IMR-90 (cell line): ENCODE data around the gene SETD3. TPM values are rescaled to one million over a fixed set of nuclear protein-coding genes. Genes with fewer than 3 reads are reported as not detected.

Experiments used
- ATAC-seq: fragments of 200-7000 bp; cut with Tn5 transposase; 2 replicates; pipeline ENCODE4 v1.9.1; 2020; ENCODE audit warnings: low read depth, mild to moderate bottlenecking, moderate library complexity
- BruUV-seq: library from RNA; stranded (reverse); fragments of 400-500 nt; replicated peaks from 2 replicates; lab custom pipeline; 2021; lab: Mats Ljungman, UMichigan
- CTCF ChIA-PET: fragments of 300-600 bp; formaldehyde crosslinking; extraction: SDS; loops from one replicate; lab custom pipeline; 2021; ENCODE audit warnings: antibody characterized with exemption; lab: Yijun Ruan, JAX
- POLR2A ChIA-PET: fragments of 300-600 bp; sonication (Branson Sonifier 250); formaldehyde crosslinking; loops from one replicate; lab custom pipeline; 2022; ENCODE audit warnings: antibody characterized with exemption; ENCODE audit not compliant: unreplicated experiment; lab: Charles Lee
- DNase-seq: peaks from one replicate; pipeline ENCODE4 v3.0.0; 2013
- H2AFZ ChIP-seq: replicated peaks from 2 replicates; pipeline ENCODE3; 2013; ENCODE audit warnings: low read length, mild to moderate bottlenecking; ENCODE audit not compliant: poor library complexity
- H2AK5ac ChIP-seq: 2 replicates; pipeline ENCODE4 v1.6.1; 2013; ENCODE audit warnings: low read depth, low read length, inconsistent platforms
- H2AK9ac ChIP-seq: replicated peaks from 2 replicates; pipeline ENCODE3; 2013; ENCODE audit warnings: mild to moderate bottlenecking, low read depth, low read length, moderate library complexity; ENCODE audit not compliant: poor library complexity
- H2BK120ac ChIP-seq: 2 replicates; pipeline ENCODE4 v1.6.1; 2013; ENCODE audit warnings: low read depth, low read length, inconsistent platforms
- H2BK15ac ChIP-seq: 3 replicates; pipeline ENCODE4 v1.6.1; 2013; ENCODE audit warnings: low read depth, low read length, inconsistent platforms
- H2BK20ac ChIP-seq: 2 replicates; pipeline ENCODE4 v1.6.1; 2013; ENCODE audit warnings: low read depth, mild to moderate bottlenecking, inconsistent platforms, low read length, moderate library complexity
- H2BK5ac ChIP-seq: 2 replicates; pipeline ENCODE4 v1.6.1; 2013; ENCODE audit warnings: mild to moderate bottlenecking, low read depth, low read length, inconsistent platforms; ENCODE audit not compliant: poor library complexity, severe bottlenecking
- H3K14ac ChIP-seq: replicated peaks from 2 replicates; pipeline ENCODE4 v1.6.1; 2013; ENCODE audit warnings: low read depth, low read length, inconsistent platforms
- H3K18ac ChIP-seq: 2 replicates; pipeline ENCODE4 v1.6.1; 2013; ENCODE audit warnings: low read depth, low read length, control low read depth
- H3K23ac ChIP-seq: 2 replicates; pipeline ENCODE4 v1.6.1; 2013; ENCODE audit warnings: low read depth, low read length, inconsistent platforms
- H3K27ac ChIP-seq: 2 replicates; pipeline ENCODE4 v1.5.1; 2013; ENCODE audit warnings: mild to moderate bottlenecking, control low read depth, low read length; ENCODE audit not compliant: insufficient read depth
- H3K27me3 ChIP-seq: 2 replicates; pipeline ENCODE4 v1.6.1; 2013; ENCODE audit warnings: low read length; ENCODE audit not compliant: control insufficient read depth, insufficient read depth
- H3K36me3 ChIP-seq: 2 replicates; pipeline ENCODE4 v1.6.1; 2013; ENCODE audit warnings: low read length, mixed read lengths; ENCODE audit not compliant: control insufficient read depth, insufficient read depth
- H3K4ac ChIP-seq: 2 replicates; pipeline ENCODE4 v1.6.1; 2013; ENCODE audit warnings: low read depth, low read length, inconsistent platforms
- H3K4me1 ChIP-seq: 2 replicates; pipeline ENCODE4 v1.6.1; 2013; ENCODE audit warnings: low read length, mixed read lengths; ENCODE audit not compliant: control insufficient read depth, insufficient read depth
- H3K4me2 ChIP-seq: 2 replicates; pipeline ENCODE4 v1.6.1; 2013; ENCODE audit warnings: low read depth, mild to moderate bottlenecking, control low read depth, low read length, moderate library complexity
- H3K4me3 ChIP-seq: 2 replicates; pipeline ENCODE4 v1.5.1; 2013; ENCODE audit warnings: low read depth, mild to moderate bottlenecking, control low read depth, low read length, moderate library complexity; ENCODE audit not compliant: insufficient read depth
- H3K56ac ChIP-seq: 2 replicates; pipeline ENCODE4 v1.6.1; 2013; ENCODE audit warnings: low read length, inconsistent platforms; ENCODE audit not compliant: insufficient read depth; ENCODE audit errors: extremely low read depth
- H3K79me1 ChIP-seq, 2 experiments: 2 replicates each; pipeline ENCODE4 v1.6.1; 2013; ENCODE audit warnings: low read length in 2 of 2, inconsistent platforms in 1 of 2, low read depth in 1 of 2
- H3K9ac ChIP-seq: 2 replicates; pipeline ENCODE4 v1.6.1; 2013; ENCODE audit warnings: low read depth, low read length, control low read depth
- H3K9me1 ChIP-seq: 2 replicates; pipeline ENCODE4 v1.6.1; 2013; ENCODE audit warnings: low read length, inconsistent platforms; ENCODE audit not compliant: insufficient read depth
- H3K9me3 ChIP-seq: 2 replicates; pipeline ENCODE4 v1.6.1; 2013; ENCODE audit warnings: low read length; ENCODE audit not compliant: control insufficient read depth, insufficient read depth
- H4K20me1 ChIP-seq: 2 replicates; pipeline ENCODE4 v1.6.1; 2013; ENCODE audit warnings: low read length, inconsistent platforms; ENCODE audit not compliant: insufficient read depth
- H4K5ac ChIP-seq: 2 replicates; pipeline ENCODE4 v1.6.1; 2013; ENCODE audit warnings: mild to moderate bottlenecking, low read depth, low read length, control low read depth
- H4K8ac ChIP-seq, 2 experiments: 2 replicates each; pipeline ENCODE4 v1.6.1; 2013; ENCODE audit warnings: low read depth in 2 of 2, low read length in 2 of 2, control low read depth in 1 of 2, inconsistent platforms in 1 of 2
- H4K91ac ChIP-seq: 2 replicates; pipeline ENCODE4 v1.6.1; 2013; ENCODE audit warnings: low read depth, low read length, inconsistent platforms; ENCODE audit not compliant: insufficient read depth
- BHLHE40 ChIP-seq: fragments of 150-350 bp; IDR thresholded peaks from 2 replicates; pipeline ENCODE4 v1.6.1; 2016; ENCODE audit warnings: mild to moderate bottlenecking, low read depth, low read length
- CHD1 ChIP-seq: IDR thresholded peaks from 2 replicates; pipeline ENCODE4 v1.6.1; 2012; ENCODE audit warnings: low read depth, low read length, improper control_type of control experiment
- FOS ChIP-seq: fragments of 150-350 bp; IDR thresholded peaks from 2 replicates; pipeline ENCODE4 v1.6.1; 2016; ENCODE audit warnings: low read depth, low read length
- MAFK ChIP-seq: IDR thresholded peaks from 2 replicates; pipeline ENCODE4 v1.6.1; 2012; ENCODE audit warnings: low read depth, low read length, improper control_type of control experiment
- MAZ ChIP-seq: IDR thresholded peaks from 2 replicates; pipeline ENCODE4 v1.6.1; 2012; ENCODE audit warnings: low read depth, mild to moderate bottlenecking, low read length, improper control_type of control experiment, moderate library complexity, borderline replicate concordance
- MXI1 ChIP-seq: IDR thresholded peaks from 2 replicates; pipeline ENCODE4 v1.6.1; 2012; ENCODE audit warnings: low read depth, mild to moderate bottlenecking, low read length, moderate library complexity, borderline replicate concordance
- NFE2L2 ChIP-seq: fragments of 150-350 bp; IDR thresholded peaks from 2 replicates; pipeline ENCODE4 v1.6.1; 2016; ENCODE audit warnings: low read depth, mild to moderate bottlenecking, low read length
- POLR2A ChIP-seq: IDR thresholded peaks from 2 replicates; pipeline ENCODE4 v1.6.1; 2012; ENCODE audit warnings: mild to moderate bottlenecking, low read depth, low read length
- RAD21 ChIP-seq: IDR thresholded peaks from 2 replicates; pipeline ENCODE4 v1.6.1; 2012; ENCODE audit warnings: low read length, improper control_type of control experiment
- RFX5 ChIP-seq: IDR thresholded peaks from 2 replicates; pipeline ENCODE4 v1.8.0; 2012; ENCODE audit warnings: low read depth, mild to moderate bottlenecking, low read length, moderate library complexity
- SMC3 ChIP-seq: fragments of 150-350 bp; IDR thresholded peaks from 2 replicates; pipeline ENCODE4 v1.6.1; 2016; ENCODE audit warnings: low read depth, mild to moderate bottlenecking, antibody characterized with exemption, low read length, moderate library complexity
- WGBS, 2 experiments: methylation state at CpG; one replicate each; pipeline versions ENCODE4 v1.1.5 to v1.1.7; 2013; ENCODE audit warnings: missing lambda C conversion rate in 2 of 2; ENCODE audit not compliant: insufficient read length in 1 of 2; ENCODE audit errors: extremely low coverage in 2 of 2; 5-methylcytosine and 5-hydroxymethylcytosine counted together
- dilution Hi-C: fragments of 300-500 bp; cut with HindIII; formaldehyde crosslinking; loops from one replicate; pipeline ENCODE4 v1.14.3; 2018; ENCODE audit warnings: low sequenced_read_pairs; ENCODE audit not compliant: unreplicated experiment
- in situ Hi-C: fragments of 300-500 bp; cut with MboI; formaldehyde crosslinking; loops from 3 replicates; pipeline ENCODE4 v1.14.3; 2019; ENCODE audit warnings: low sequenced_read_pairs, inconsistent platforms, mixed read lengths
- intact Hi-C: fragments of 100-400 bp; cut with micrococcal nuclease; formaldehyde crosslinking; loops from 2 replicates; pipeline ENCODE4 v1.10.0; 2022
- polyA plus RNA-seq, 3 experiments: library from polyadenylated mRNA; depleted of rRNA; stranded (reverse); fragments of >200 nt; gene quantifications; 2 replicates each; pipeline ENCODE4 v1.2.3, GENCODE V29; 2012; ENCODE audit warnings: low replicate concordance in 1 of 3
- total RNA-seq: library from RNA; depleted of rRNA; stranded (reverse); fragments of >200 nt; gene quantifications from 2 replicates; pipeline ENCODE4 v1.2.3, GENCODE V29; 2012
- TF ChIP-seq, protein P1 (sequence below): fragments of 150-350 bp; IDR thresholded peaks from 2 replicates; pipeline ENCODE4 v1.6.1; 2016; ENCODE audit warnings: low read depth, mild to moderate bottlenecking, low read length, moderate library complexity, borderline replicate concordance

SETD3 gene
- total and polyA plus RNA-seq, 2 of the 4 experiments (the other 2 are of a cell fraction) = 18.8 to 31.9 TPM

DNA sequence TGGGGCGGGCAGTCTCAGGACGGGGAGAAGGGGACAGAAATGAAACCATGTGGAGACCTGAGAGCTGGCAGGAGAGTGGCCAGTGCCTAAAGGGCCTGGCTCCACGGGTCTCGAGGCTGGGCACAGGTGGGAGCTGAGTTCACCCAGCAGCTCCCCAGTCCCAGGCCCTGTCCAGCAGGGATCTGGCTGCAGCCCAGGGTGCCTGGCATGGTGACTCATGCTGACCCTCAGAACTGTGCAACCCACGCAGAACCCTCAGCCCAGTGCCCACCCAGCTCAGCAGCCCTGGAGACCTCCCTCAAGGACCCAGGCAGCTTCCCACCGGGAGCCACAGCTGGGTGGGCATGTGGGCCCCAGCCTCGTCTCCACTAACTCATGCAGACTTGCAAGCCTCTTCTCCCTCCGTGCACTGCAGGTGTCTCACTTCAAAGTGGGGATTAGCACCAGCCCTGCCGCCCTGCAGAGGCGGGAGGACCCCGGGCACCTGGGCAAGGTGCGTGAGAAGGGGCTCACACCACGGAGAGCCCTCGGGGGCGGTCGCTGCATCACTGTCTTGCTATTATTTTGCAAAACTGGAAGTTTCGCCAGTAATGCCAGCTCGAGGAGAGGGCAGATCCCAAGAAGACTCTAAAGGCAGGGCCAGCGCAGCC lies 46.9 kb upstream of the SETD3 start:
- no peaks in the 10 kb centered on the region for H3K27me3 ChIP-seq
- no peak overlapping the region for H3K18ac ChIP-seq
- H3K56ac ChIP-seq = no peak overlapping the region
- no peak overlapping the region for H2AK5ac ChIP-seq
- H3K14ac ChIP-seq = no peak overlapping the region
- no peaks in the 10 kb centered on the region for H3K36me3 ChIP-seq
- no peak overlapping the region for H3K9ac ChIP-seq
- TF ChIP-seq SMC3 (no peak), MAZ (no peak), NFE2L2 (no peak), RAD21 (no peak), FOS (no peak), MAFK (no peak), BHLHE40 (no peak), POLR2A (no peak), RFX5 (no peak), MXI1 (no peak), CHD1 (no peak)
- TF ChIP-seq, protein P1, sequence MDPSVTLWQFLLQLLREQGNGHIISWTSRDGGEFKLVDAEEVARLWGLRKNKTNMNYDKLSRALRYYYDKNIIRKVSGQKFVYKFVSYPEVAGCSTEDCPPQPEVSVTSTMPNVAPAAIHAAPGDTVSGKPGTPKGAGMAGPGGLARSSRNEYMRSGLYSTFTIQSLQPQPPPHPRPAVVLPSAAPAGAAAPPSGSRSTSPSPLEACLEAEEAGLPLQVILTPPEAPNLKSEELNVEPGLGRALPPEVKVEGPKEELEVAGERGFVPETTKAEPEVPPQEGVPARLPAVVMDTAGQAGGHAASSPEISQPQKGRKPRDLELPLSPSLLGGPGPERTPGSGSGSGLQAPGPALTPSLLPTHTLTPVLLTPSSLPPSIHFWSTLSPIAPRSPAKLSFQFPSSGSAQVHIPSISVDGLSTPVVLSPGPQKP = no peak
- H3K9me3 ChIP-seq = no peaks in the 10 kb centered on the region
- no peak overlapping the region for H2BK120ac ChIP-seq
- peaks cover 33% of the 10 kb centered on the region for H3K9me1 ChIP-seq
- H3K4me2 ChIP-seq = no peak overlapping the region
- POLR2A ChIA-PET = no interaction called here
- no peak overlapping the region for H2BK15ac ChIP-seq
- CTCF ChIA-PET = no interaction called here
- H4K8ac ChIP-seq = no peak overlapping the region
- intact Hi-C loops (no loop called here), in situ Hi-C loops (loop anchor here (10.0 kb wide), 1 partner anchor 377 kb away; no protein-coding TSS in a partner anchor), dilution Hi-C loops (no loop called here)
- H3K79me1 ChIP-seq = peaks cover 36 to 80% of the 10 kb centered on the region in 2 experiments
- no peak overlapping the region for H3K23ac ChIP-seq
- H2BK5ac ChIP-seq = no peak overlapping the region
- peaks cover 47% of the 10 kb centered on the region for H3K4me1 ChIP-seq
- no peak overlapping the region for H2AK9ac ChIP-seq
- no TSS peak for BruUV-seq
- DNase-seq = no peak
- H3K4ac ChIP-seq = no peak overlapping the region
- no peak overlapping the region for H3K4me3 ChIP-seq
- no peak overlapping the region for H3K27ac ChIP-seq
- no peak overlapping the region for H4K5ac ChIP-seq
- 83% methylated on average over 6 of the region's 19 CpGs; no CpG with 5 or more reads in 1 of the 2 experiments for WGBS, 2 experiments
- ATAC-seq = no peak
- H4K91ac ChIP-seq = no peak overlapping the region
- no peak overlapping the region for H2AFZ ChIP-seq
- no peak overlapping the region for H2BK20ac ChIP-seq
- no peaks in the 10 kb centered on the region; the same call in 1 of the 2 replicates for H4K20me1 ChIP-seq
